COLO668 (cell line): ENCODE results near the gene CD209.
"Not testable (repeated sequence)": the region's sequence is repeated elsewhere in the genome, so short reads cannot be mapped to it uniquely, and the experiment has no call there.

ENCODE experiments used
- DNase-seq: peaks from one replicate; lab custom pipeline; 2025; ENCODE audit not compliant: unreplicated experiment; lab: John Stamatoyannopoulos, UW

CD209 gene, protein sequence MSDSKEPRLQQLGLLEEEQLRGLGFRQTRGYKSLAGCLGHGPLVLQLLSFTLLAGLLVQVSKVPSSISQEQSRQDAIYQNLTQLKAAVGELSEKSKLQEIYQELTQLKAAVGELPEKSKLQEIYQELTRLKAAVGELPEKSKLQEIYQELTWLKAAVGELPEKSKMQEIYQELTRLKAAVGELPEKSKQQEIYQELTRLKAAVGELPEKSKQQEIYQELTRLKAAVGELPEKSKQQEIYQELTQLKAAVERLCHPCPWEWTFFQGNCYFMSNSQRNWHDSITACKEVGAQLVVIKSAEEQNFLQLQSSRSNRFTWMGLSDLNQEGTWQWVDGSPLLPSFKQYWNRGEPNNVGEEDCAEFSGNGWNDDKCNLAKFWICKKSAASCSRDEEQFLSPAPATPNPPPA

DNA sequence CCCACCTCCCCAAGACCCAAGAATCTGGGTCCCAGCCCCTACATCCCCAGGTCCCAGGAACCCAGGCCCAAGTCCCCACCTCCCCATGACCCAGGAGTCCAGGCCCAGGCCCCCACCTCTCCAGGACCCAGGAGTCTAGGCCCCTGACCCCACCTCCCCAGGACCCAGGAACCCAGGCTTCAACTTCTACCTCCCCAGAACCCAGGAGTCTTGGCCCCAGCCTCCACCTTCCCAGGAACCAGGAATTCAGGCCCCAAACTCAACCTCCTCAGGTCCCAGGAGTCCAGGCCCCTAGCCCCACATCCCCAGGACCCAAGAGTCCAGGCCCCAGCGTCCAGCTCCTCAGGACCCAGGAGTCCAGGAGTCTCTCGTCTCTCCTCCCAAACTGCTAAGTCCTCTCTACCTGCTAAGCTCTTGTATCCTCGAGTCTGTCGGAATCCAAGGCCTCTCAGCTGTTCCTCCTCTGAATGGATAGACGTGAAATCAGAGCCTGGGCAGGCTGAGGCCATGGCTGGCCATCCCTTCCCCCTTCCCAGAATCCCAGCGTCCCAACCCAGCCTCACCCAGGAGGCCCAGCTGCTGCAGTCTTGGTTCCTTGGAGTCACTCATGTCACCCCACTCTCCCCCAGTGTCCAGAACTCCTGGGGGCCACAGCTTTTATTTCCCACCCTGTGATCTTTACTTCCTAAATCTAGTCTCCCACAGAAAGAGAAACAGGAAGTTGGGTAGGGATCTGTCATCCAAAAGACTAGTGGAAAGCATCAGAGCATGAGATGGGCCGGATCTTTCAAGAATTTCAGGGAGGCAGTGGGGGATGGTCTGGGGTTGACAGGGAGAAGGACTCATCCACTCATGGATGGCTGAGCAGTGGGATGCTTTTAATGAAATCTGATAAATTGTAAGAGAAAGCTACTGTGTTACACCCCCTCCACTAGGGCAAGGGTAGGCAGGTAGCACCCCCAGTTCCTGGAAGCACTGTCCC lies at the start of gene CD209:
Gene CD209, minus strand, starts transcription at position 632 of the 982 bp plus-strand sequence. Its CDS starts 23 bp downstream, at position 609.
- DNase-seq: no peak

DNA sequence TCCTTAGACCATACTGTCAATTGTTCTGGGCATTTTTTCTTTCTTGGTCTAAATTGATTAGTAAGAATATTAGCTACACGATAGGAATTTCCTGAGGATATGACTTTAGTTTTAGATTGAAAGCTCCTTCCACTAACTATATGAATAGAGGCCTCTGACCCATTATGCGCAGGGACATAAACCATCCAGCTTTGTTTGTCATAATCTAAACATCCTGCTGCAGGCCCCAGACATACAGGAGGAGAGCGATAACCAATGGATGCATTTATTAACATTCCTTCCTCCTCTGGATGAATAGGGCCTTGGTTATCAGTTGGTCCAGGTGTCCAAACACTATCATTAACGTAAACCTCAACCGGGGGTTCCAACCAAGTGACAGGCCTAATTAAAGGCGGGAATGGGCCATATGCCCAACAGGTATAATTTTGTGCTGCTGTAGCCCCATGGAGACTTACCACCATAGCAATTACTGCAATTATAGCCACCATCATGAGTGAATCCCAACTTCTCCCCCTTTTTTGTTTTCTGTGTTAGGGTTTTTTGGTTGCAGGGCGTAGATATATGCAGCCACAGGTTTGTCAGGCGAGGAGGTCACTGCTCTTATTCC lies 48.3 kb upstream of the CD209 start:
- no peak for DNase-seq

DNA sequence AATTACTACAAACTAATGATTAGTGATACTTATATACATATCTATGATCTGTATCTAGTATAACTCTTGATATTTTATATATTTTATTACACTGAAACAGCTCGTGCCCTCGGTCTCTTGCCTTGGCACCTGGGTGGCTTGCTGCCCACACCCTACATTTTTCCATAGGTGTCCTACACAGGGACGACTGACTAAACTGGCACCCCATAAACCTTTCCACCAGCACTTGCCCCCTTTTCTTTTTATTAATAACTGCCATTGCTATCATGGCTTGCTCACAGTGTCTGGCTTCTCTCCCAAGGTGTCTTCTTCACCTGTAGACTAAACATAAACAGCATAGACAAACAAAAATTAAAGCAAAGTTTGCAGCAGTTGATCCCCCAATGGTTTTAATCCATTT lies 46.2 kb upstream of the CD209 start:
- DNase-seq: no peak

DNA sequence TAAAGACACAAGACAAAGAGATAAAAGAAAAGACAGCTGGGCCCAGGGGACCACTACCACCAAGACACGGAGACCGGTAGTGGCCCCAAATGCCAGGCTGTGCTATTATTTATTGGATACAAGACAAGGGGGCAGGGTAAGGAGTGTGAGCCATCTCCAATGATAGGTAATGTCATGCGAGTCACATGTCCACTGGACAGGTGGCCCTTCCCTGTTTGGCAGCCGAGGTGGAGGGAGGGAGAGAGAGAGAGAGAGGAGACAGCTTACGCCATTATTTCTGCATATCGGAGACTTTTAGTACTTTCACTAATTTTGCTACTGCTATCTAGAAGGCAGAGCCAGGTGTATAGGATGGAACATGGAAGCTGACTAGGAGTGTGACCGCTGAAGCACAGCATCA lies 45.4 kb upstream of the CD209 start:
- not testable (repeated sequence) for DNase-seq

DNA sequence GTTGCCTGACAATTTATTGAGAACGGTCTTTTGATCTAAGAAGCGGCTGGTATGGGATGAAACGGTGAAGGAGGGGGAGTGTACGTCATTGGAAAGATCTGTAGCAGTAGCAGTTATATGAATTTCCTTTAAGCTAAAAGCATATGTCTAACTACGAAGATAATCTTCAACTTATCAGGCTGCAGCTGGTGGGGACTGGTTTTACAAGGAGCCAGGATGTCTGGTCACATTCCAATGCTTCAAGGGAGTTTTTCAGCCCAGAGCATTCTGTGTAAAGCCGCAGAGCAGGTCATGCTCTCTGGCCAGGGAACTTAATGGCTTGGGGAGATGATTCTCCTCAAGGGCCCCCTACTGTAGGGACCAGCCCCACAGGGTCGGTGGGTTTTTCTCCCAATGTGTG lies 44.9 kb upstream of the CD209 start:
- no peak for DNase-seq

DNA sequence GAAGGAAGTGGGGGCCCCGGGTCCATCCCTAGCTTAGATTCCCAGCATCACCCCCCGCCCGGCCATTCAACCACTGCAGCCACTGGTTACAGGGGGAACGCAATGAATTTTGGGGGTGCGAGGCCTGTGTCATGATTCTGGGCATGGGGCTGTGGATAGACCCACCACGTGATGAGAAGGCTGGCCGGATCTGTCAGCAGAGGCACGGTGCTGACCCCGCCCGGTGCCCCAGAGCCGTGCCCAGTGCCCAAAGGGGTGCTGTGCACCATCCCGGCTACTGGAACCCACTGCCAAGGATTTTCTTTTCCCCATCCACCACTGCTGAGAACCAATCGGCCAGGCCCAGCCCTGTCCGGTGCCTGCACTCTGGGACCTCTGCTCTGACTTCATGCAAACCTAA lies 43.1 kb upstream of the CD209 start:
- no peak for DNase-seq

DNA sequence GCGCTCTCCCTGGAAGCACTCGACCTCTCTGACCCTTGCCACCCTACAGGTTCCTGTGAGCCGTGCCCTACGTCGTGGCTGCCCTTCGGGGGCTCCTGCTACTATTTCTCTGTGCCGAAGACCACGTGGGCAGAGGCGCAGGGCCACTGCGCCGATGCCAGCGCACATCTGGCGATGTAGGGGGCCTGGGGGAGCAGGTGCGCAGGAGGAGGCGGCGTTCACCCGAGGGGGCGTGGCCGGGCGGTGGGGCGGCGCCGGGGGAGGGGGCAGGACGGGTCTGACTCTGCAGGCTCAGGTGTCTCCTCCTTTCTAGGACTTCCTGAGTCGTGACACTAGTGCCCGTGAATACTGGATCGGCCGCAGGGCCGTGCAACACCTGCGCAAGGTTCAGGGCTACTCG lies 42.1 kb upstream of the CD209 start:
- DNase-seq: no peak

DNA sequence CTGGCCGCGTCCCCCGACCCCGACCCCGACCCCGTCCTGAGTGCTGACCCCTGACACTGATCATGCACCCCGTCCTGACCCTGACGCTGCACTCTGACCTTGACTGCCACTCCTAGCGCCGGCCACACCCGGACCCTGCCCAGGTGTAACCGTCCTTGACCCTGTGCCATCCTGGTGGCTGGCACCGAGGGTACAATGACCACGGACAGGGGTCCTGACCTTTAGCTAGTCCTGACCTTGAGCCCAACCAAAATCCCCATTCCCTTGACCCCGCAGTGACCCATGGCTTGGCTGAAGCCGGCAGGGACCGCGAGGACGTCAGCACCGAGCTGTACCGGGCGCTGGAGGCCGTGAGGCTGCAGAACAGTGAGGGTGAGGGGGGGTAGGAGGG lies 41.6 kb upstream of the CD209 start:
- DNase-seq: no peak

DNA sequence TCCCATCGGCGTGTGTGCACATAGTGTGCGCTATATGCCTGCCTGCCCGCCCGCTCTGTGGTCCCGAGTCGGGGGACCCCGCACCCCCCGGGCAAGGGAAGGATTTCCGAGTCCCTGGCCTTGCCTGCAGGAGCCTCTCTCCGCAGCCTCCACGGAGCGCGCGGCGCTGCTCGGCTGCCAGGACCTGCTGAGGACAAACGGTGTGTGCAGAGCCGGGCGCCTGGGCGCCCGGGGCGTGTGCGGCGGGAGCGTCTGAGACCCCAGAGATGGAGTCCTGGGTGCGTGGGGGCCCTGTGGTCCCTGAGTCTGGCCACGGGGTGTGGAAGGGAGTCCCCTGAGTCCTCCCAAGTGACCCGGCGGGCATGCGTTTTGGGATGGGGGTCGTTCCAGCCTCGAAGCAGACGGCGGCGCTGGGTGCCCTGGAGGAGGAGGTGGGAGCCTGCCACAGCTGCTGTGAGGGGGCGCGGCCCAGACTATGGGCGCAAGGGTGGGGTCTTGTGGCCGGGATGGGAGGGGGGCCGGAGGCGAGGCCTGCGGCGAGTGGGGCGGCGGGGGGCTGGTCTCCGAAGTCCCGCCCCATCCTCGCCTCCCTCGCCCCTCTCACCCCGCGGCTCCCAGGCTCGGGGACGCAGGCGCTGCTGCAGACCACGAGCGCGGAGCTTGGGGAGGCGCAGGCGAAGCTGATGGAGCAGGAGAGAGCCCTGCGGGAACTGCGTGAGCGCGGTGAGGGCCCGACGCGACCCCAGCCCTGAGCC lies 41.0 kb upstream of the CD209 start:
- no peak for DNase-seq

DNA sequence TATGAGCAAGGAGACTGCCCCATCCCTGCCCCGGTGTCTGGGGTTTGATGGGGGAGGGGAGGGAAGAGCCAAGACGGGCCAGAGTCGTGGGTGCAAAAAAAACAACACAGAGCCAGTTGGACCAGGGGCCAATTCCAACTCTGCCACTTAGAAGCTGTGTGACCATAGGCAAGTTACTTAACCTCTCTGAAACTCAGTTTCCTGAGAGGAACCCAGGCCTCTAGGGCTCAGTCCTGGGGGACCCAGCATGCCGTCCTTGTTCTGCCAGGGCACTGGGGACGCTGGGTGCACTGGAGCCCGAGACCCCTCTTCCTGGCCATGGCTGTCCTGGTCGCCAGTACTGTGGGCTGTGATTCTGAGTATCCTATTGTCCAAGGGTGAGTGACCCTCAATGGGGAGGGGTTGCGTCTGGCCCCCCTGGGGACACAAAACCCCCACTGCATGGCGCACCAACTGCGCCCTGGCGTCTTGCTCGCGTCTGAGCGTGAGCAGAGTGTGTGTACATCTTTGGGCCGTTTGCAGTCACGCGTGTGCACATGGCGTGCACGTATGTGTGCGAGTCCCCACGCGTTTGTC lies 40.4 kb upstream of the CD209 start:
- DNase-seq: no peak

DNA sequence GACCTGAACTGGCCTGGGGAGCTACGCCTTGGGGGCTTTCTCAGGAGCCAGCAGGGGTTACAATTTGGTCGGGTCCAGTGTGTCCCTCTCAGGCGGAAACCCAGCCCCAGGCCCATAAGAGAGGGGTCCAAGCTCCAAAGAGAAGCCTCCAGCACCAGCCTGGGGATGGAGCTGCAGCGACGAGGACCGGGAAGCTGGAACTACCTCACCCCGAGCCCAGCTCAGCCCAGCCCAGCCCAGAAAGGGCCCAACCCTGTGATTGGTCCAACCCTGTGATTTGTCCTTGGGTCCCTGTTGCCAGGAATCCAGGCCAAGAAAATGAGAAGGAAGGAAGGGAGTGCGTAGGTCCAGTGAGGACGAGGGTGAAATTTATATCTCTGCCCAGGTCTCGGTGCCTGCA lies 39.8 kb upstream of the CD209 start:
- no peak for DNase-seq

DNA sequence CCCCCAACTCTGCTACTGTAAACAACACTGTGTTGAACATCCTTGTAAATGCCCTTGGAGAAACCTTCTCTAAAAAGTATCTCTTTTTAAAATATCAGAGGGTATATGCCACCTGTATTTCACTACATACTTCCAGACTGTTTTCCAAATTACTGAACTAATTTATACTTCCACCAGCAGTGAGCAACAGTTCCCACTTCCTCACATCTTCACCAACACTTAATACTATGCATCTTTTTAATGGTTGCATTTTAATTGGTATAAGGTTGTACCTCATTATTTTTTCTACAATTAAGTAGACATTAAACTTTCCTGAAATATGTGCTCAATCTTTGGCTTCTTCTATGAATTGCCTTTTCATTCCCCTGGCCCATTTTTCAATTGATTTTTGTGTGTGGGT lies 37.5 kb upstream of the CD209 start:
- no peak for DNase-seq

DNA sequence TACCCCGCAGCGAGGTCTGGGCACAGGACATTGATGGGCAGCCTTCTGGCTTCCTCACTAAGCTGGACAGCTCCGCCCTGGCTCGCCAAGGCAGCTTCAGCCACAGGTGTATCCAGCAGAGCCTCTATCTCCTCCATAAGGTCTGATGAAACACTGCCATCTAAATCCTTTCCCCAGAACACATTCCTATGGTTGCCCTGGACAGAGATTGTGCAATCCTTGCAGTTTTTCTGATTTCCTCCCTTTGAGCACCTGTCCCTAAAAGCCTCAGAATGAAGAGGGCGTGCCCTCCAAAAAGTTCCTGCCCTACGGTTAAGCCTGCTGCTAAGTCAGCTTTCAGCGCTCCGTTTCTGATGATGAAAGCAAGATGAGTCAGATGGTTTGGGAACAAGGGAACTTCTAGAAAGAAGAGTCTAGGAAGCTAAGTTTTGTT lies 36.7 kb upstream of the CD209 start:
- DNase-seq: no peak

DNA sequence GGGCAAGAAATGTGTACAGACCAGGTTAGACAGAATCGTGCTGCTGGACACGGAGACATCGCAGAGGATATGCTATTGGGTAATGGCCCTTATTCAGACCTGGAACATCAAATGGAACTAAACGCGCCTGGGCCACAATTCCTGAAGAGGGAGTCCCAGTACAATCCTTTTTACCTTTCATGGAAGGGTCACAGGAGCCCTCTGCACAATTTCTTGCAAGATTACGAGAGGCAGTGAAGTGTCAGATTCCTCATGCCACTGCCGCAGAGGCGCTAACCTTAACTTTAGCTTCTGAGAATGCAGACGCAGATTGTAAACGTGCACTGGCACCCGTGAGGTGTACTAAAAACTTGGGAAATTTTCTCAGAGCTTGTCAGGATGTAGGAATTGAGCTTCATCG lies 33.8 kb upstream of the CD209 start:
- DNase-seq: no peak

DNA sequence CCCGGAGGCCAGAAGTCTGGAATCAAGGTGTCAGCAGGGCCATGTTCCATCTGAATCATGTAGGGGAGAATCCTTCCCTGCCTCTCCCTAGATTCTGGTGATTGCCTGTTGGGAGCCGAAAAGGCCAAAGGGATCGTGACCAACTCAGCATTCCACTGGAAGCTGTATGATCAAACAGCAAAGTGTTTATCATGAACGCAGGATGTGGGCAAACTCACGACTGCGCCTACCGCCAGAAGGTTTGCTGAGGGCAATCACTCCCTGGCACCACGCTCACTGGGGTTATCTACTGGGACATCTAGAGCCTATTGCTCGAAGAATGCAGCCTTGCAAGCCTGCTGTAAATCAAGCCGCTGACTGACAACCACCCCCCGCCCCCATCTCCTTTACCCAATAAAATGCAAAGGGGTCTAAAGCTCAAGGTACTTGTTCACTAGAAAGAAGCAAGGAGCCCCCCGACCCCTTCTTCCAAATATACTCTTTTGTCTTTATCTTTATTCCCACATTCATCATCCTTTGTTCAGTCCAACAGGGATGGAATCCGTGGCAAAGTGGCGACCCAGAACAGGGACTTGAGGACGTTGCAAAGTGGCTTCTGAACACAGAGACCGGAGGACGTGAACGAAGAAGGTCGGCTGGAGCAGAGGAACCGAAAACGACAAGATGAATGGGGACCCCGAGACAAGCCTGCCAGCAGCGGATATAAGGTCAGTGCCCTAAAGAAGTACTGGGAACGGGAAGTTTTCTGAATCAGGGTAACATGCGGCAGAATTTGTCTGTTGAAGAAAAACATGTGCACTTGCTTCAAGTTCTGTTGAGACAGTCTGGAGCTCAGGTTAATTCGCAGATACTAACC lies 32.5 kb upstream of the CD209 start:
- no peak for DNase-seq

DNA sequence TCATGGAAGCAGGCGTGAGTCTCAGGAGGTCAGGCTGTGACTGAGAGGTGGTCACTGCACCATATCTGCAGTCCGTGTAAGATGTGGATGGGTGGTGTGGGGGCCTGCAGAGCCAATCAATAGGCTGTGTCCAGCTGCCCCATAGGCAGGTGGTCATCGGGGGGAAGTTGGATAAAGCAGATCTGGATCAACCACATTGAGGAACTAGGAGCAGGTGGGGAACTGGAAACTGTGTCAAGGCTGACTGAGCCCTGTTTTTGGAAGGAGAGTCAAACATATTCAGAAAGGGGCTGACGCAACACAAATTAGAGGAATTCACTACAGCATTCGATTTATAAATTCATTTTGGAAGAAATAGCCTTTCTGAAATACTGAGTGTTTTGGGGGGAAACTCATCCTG lies 30.7 kb upstream of the CD209 start:
- DNase-seq: no peak

DNA sequence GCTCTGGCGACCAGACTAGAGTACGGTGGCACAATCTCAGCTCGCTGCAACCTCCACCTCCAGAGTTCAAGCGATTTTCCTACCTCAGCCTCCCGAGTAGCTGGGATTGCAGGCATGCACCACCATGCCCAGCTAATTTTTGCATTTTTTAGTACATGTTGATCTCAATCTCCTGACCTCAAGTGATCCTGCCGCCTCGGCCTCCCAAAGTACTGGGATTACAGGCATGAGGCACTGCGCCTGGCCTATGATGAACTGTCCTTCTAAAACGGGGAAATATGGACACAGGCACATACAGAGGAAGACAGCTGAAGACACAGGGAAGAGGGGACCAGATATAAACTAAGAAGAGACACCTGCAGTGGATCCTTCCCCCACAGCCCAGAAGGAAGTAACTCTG lies 28.4 kb upstream of the CD209 start:
- no peak for DNase-seq

DNA sequence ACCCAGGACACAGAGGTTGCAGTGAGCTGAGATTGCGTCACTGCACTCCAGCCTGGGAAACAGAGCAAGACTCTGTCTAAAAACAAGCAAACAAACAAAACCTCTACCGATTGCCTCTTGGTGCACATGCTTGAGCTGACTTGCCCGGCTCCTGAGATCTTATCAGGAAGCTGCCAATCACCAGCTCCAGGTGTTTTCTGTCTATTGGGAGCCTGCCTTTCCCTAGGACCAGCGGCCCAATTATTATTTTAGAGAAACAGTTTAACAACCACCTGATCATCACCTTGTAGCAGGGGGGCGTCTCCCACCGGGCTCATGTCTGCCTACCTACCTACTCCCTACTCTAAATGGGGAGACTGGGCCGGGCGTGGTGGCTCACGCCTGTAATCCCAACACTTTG lies 26.5 kb upstream of the CD209 start:
- DNase-seq: no peak

DNA sequence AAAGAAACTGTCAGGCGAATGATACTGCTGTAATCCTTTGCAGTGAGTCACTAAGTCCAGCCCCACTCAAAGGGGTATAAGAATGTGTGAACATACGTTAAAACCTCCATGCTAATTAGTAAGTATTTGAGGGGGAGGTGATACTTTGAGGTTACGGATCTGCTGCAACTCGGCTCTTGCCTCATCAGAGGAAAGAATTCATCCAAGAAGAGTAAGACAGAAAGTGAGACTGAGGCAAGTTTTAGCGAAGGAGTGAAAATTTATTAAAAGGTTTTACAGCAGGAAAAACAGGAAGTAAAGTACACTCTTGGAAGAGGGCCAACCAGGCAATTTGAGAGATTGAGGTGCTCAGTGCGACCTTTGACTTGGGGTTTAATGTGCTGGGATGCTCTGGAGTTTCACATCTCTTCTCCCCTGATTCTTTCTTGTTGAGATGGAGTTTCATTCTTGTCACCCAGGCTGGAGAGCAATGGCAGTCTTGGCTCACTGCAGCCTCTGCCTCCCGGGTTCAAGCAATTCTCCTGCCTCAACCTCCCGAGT lies 25.5 kb upstream of the CD209 start:
- DNase-seq: no peak
